Measurements from ENCODE around the gene IGSF10. TPM values are rescaled to one million over a fixed set of nuclear protein-coding genes. Genes with fewer than 3 reads are reported as not detected.

The IGSF10 gene
- polyA plus RNA-seq, 1 of the 3 experiments (the other 2 are of a cell fraction) = 15.3 TPM

- Histone ChIP-seq H3K27ac (ENCODE audit: low read depth in 2 of 2, low read length in 1 of 2) (no peak overlapping the region), H2AFZ (ENCODE audit: low read depth) (no peak overlapping the region), H3K4me2 (no peak overlapping the region), H3F3A (replicated peaks; ENCODE audit: insufficient read depth) (no peaks in the 10 kb centered on the region), H3K4me1 (ENCODE audit: control insufficient read depth in 1 of 2, insufficient read depth in 2 of 2, low read depth in 1 of 2, low read length in 1 of 2) (no peaks in the 10 kb centered on the region), H3K27me3 (ENCODE audit: insufficient read depth) (no peaks in the 10 kb centered on the region; the same call in 1 of the 2 replicates), H4K20me1 (ENCODE audit: insufficient read depth) (no peaks in the 10 kb centered on the region), H3K9me2 (no peaks in the 10 kb centered on the region), H3K9me3 (no peaks in the 10 kb centered on the region), H3K9ac (no peak overlapping the region), H3K4me3 (ENCODE audit: low read depth in 2 of 2, low read length in 1 of 2) (no peak overlapping the region), H3K36me3 (replicated peaks in 1 of 2; ENCODE audit: control insufficient read depth in 1 of 2, insufficient read depth in 2 of 2, low read length in 1 of 2) (peaks cover 0 to 9% of the 10 kb centered on the region in 2 experiments), H3K79me2 (ENCODE audit: insufficient read depth) (no peaks in the 10 kb centered on the region)
- ChIA-PET CTCF (no interaction called here), POLR2A (no interaction called here)
- TF ChIP-seq USF1 (IDR thresholded peaks at IDR 0.05; ENCODE audit: borderline replicate concordance, low read depth) (no peak), IRF3 (IDR thresholded peaks at IDR 0.05; ENCODE audit: low read depth, low read length) (no peak), RAD21 (IDR thresholded peaks at IDR 0.05; ENCODE audit: low read length) (no peak), USF2 (IDR thresholded peaks at IDR 0.05; ENCODE audit: borderline replicate concordance, low read depth, low read length) (no peak), YY1 (IDR thresholded peaks at IDR 0.05; ENCODE audit: low read depth) (no peak), PBX3 (IDR thresholded peaks at IDR 0.05) (no peak), ZBTB33 (IDR thresholded peaks at IDR 0.05; ENCODE audit: borderline replicate concordance, low read depth) (no peak), EZH2phosphoT487 (IDR thresholded peaks at IDR 0.05; ENCODE audit: borderline replicate concordance, low read depth) (no peak), REST (IDR thresholded peaks at IDR 0.05; ENCODE audit: low read depth, low read length) (no peak), NRF1 (IDR thresholded peaks at IDR 0.05; ENCODE audit: low read depth, low read length) (no peak), TCF12 (IDR thresholded peaks at IDR 0.05) (no peak)
- no peak for DNase-seq
- 28% methylated on average over 5 of the region's 5 CpGs for WGBS (ENCODE audit: low lambda C conversion rate)
These were observed 15.4 kb downstream of the IGSF10 start for GRCh38 chr3:151445273-151446001.
